Activated CD4-positive, alpha-beta T cell treated with anti-CD3 and anti-CD28 coated beads, Interleukin-2, amount 50 U/mL, for 1 hour (primary cell): ENCODE results near the gene KAZN.

Experiments used
- DNase-seq: peaks from one replicate; pipeline ENCODE4 v3.0.0-alpha.2; 2020

KAZN gene

GRCh38 chr1:15103211-15103610 lies 504.7 kb downstream of the KAZN start:
- no peak for DNase-seq

DNA sequence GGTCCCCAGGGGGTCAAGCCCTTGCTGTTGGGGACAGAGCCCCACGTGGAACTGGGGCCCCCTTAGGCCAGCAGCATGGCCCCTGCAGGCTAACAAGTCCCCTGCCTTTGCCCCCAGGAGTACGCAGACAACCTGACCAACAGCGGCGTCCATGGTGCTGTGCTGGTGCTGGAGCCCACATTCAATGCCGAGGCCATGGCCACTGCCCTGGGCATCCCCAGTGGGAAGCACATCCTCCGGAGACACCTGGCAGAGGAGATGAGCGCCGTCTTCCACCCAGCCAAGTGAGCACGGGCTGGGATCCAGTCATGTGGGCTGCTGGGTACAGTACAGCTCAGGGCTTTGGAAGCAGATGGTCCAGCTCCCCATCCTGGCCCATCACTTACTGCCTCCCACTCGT lies 505.4 kb downstream of the KAZN start:
- DNase-seq: no peak

GRCh38 chr1:15104768-15105167 lies 506.3 kb downstream of the KAZN start:
- DNase-seq: no peak

- DNase-seq: no peak
These were observed 508.1 kb downstream of the KAZN start for GRCh38 chr1:15106608-15107007.

DNA sequence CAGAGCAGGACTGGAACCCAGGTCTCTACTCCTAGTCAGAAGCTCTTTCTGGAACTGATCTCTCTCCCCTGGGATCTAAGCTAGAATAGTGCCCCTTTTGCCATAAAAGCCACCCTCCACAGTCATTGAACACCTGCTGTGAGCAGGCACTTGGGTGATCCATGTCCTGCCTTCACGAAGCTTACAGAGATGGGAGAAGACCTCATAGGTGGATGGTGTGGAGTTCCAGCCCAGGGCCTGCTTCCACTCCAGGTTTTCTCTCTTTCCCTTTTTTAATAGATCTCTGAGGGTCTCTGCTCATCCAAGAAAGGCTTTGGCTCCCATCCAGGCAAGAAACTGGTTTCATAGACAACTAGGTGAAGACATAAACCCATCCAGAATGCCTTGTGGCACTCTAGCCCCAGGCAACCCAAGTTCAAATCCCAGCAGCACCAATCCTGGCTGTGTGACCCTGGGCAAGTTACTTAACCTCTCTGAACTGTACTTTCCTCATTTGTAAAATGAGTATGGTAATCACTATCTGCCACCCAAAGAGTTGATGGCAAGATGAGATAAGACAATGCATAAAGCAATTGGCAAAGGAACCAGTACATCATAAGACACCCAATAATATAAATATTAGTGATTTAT lies 508.7 kb downstream of the KAZN start:
- DNase-seq: no peak

- DNase-seq: no peak
These were observed 509.4 kb downstream of the KAZN start for GRCh38 chr1:15107911-15108310.

GRCh38 chr1:15110128-15110866 lies 511.8 kb downstream of the KAZN start:
- no peak for DNase-seq

- no peak for DNase-seq
These were observed 512.4 kb downstream of the KAZN start for GRCh38 chr1:15110867-15111230.

- DNase-seq: no peak
These were observed 514.7 kb downstream of the KAZN start for GRCh38 chr1:15113146-15113545.

DNA sequence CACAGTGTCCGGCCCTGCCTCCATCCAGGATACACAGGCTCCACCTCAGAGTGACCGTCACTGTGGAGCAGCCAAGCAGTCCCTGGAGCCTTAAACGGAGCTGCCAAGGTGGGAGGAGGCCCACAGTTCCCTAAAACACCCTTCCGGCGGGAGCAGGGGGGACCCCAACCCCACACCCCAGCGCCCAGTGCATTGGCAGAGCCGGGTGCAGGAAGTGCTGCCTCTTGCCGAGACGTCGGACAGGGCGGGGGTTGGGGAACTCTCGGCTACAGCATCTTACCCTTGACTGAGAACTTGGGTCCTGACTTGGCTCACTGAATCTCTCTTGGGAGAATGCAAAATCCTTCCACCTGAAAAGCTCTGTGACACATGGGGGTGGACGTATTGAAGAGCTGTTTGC lies 516.4 kb downstream of the KAZN start:
- DNase-seq: no peak

DNA sequence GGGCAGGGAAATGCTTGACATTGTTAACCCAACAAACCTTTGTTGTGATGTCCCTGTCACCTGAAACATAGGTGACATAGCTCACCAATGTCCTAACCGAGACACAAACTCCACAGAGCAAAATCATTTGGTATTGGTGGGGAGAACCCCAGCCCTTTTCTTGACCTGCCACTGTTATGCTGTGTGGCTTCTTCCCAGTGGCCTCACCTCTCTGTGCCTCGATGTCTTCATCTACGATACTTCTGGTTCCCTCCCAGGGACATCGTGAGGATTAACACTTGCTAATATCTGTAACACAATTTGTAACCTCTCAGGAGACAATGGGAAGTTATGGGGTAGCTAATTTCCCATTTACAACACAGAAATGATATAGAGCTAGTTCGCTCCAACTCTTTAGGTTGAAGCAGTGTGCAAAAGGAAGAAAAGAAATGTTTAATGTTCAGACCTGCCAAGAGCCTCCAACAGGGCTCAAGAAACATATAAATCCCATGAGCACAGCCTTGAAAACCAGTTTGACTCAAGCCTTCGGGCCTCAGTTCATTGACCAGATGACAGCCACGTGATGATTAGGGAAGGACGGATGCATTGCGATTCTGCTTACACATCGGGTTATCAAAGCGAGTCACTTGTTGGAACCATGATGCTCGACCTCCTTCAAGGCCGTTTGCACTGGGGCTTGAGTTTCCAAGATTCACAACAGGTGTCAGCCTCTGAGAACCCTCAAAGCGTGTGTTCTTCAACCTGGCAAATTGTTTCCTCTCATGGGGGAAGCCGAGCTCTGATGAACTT lies 517.3 kb downstream of the KAZN start:
- DNase-seq: no peak

GRCh38 chr1:15116966-15117365 lies 518.5 kb downstream of the KAZN start:
- no peak for DNase-seq

GRCh38 chr1:15117671-15118325 lies 519.3 kb downstream of the KAZN start:
- DNase-seq: no peak

DNA sequence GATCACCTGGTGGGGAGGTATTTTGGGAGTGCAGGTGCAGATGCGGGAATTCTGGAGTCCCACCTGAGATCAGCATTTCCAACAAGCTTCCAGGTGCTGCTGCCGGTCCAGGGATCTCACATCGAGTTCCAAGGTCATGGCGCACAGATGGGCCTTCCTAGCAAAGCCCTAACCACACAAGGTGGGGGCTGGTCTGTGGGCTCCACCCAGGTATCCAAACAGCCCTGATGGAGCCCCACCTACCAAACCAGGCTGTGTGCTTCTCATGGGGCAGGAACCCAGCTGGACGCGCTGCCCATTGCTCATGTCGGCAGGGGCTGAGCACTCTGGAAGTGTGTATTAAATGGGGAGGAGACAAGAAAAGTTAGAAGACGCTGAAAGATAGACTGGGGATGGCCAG lies 520.1 kb downstream of the KAZN start:
- DNase-seq: no peak

DNA sequence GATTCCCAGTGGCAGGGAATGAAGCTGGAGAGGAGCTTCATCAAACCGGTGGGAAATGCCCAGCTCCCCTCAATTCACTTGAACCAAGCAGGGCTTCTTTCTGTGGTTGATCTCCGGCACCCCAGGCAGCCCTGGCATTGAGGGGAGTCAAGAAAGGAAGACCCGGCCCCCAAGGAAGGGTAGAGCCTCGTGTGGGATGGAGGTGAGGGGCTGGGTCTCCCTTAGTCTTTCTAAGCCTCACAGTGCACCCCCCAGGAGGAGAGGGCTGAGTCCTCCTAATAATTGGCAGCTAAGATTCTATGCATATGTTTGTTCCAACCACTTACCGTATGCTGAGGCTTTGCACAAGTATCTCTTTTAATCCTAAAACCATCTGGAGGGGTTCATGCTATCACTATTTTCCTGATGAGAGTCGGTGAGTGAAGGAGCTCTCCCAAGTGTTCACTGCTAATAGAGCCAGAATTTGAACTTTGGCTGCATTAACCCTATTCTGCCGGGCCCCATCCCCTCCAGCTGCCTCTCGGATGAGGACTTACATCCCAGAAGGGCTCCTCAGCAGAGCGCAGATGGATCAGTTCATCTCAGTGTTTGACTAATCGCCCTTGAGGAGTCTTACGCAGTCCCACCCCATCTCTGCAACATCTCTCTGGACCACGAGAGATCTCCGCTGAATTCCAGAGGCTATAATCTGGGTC lies 521.9 kb downstream of the KAZN start:
- DNase-seq: no peak

DNA sequence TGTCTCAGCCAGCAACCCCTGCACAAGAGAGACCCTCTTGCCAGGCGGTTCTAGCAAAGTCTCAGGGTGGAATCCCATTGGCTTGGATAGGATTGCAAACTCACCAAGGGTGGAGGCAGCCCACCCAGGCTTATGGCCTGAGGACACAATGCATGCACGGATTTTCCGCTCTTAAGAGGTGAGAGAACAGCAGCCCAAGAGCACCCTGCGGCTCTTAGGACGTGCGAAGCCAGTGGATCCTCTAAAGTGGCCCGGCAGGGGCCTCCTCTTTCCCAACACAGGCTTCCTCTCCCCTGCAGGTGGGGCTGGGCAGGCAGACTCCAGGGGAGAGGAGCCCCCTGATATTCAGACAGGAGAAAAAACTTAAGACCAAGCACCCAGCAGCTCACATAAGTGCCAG lies 523.8 kb downstream of the KAZN start:
- DNase-seq: no peak

DNA sequence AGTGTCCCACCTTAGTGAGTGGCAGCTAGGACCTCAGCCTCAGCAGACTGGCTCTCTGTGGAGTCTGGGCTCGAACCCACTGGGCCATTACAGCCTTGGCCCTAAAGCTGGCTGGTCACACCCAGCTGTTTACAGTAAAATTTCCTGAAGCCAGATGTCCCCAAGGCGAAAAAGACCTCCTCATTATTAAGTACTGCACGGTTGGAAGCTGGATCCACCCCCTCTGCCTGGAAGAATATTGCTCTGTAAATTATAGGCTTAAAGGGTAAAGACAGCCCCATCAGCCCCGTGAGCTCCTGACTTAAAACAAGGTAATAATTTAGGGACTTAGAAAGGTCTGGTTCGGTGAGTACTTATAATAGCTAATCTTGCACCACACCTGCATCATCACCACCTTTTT lies 524.8 kb downstream of the KAZN start:
- DNase-seq: no peak

GRCh38 chr1:15123925-15124324 lies 525.4 kb downstream of the KAZN start:
- DNase-seq: no peak

DNA sequence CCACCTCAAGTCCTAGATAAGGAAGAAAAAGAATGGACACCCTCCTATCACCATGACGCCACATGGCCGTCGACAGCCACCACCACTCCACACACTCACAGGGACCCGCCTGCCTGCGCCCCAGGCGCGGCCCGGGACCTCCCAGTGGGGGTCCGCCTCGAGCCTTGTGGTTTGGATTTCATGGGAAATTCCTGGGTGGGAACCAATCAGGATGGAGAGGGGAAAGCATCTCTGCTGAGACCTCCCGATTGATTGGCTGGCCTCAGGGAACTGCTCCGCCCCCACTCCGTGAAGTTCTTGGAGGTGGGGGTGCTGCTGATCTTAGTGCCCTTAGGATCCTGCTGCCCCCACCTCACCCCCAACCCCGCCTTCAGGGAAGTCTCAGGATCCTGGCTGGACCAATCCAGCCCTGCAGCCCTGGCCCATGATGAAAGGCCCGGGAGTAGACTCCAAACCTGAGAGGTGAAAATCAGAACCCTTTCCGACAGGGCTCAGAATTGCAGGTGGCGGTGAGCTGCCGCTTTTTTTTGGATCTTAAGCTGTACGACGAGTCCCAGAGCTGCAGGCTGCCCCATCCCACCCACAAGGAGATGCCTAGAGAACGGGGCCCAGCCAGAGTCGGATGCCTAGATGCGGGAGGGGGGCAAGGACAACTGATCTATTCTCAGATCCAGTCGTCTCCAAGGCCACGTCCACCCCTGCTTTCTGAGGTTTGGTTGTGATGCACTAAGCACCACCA lies 526.0 kb downstream of the KAZN start:
- no peak for DNase-seq

DNA sequence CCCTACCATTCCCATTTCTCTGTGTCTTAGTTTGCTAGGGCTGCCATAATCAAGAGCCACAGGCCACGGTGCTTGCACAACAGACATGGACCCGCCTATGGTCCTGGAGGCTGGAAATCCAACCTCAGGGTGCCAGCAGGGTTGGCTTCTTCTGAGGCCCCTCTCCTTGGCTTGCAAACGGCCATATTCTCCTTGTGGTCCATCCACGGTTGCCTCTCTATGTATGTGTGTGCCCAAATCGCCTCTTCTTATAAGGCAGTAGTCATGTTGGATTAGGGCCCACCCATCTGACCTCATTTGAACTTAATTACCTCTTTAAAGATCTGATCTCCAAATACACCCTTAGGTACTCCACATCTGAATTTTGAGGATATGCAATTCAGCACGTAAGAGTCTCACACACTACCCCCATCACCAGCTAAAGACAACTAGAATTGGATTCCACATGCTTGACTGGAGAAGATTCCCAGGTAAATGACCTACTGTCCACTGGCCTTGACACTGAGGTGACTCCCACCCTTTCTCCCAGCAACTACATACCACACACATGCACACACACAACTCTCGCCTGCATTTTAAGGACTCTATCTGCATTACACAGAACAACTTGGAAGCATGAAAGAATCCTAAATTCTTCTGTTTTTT lies 526.7 kb downstream of the KAZN start:
- DNase-seq: no peak

GRCh38 chr1:15128077-15128476 lies 529.6 kb downstream of the KAZN start:
- no peak for DNase-seq
